Body of pancreas (tissue), 4 donors: Measurements from ENCODE around the gene SLC12A5. TPM values are rescaled to one million over a fixed set of nuclear protein-coding genes. Genes with fewer than 3 reads are reported as not detected.

Source experiments
- ATAC-seq: fragments of 150-250 bp; one replicate; pipeline ENCODE4 v1.9.1; 2016
- DNase-seq, 4 donors: peaks; one replicate each; pipeline ENCODE4 v3.0.0-alpha.2; 2019
- H3K27ac ChIP-seq, 4 donors: fragments of 200-600 bp; sonication (generic); 1 replicate in 3 of 4; 2 replicates in 1 of 4; pipeline versions ENCODE4 v1.5.1 to v1.6.1; 2016 to 2019; ENCODE audit warnings: mild to moderate bottlenecking in 1 of 4, mixed read lengths in 1 of 4, moderate library complexity in 1 of 4
- H3K27me3 ChIP-seq, 2 donors: fragments of 200-600 bp; sonication (generic); one replicate each; pipeline ENCODE4 v1.6.0; 2016; ENCODE audit warnings: mild to moderate bottlenecking in 1 of 2
- H3K36me3 ChIP-seq, 2 donors: fragments of 200-600 bp; sonication (generic); replicated peaks in 1 of 2; 2 replicates each; pipeline ENCODE4 v1.5.1; 2016; ENCODE audit warnings: low read depth in 2 of 2; ENCODE audit not compliant: insufficient read depth in 1 of 2
- H3K4me1 ChIP-seq: fragments of 200-600 bp; sonication (generic); one replicate; pipeline ENCODE4 v1.6.0; 2016
- H3K4me3 ChIP-seq, 2 donors: fragments of 200-600 bp; sonication (generic); 1 replicate in 1 of 2; 2 replicates in 1 of 2; pipeline ENCODE4 v1.5.1; 2016 to 2019
- H3K9me3 ChIP-seq, 3 donors: fragments of 200-600 bp; sonication (generic); 1 replicate in 2 of 3; 2 replicates in 1 of 3; pipeline ENCODE4 v1.5.1; 2016
- POLR2A ChIP-seq, 3 donors: fragments of 450-650 bp; IDR thresholded peaks; one replicate each; pipeline ENCODE4 v1.6.1; 2016; ENCODE audit warnings: antibody characterized with exemption in 3 of 3, mild to moderate bottlenecking in 2 of 3
- WGBS, 2 donors: methylation state at CpG; one replicate each; pipeline ENCODE4 v1.1.5; 2017; 5-methylcytosine and 5-hydroxymethylcytosine counted together
- intact Hi-C: fragments of 100-400 bp; cut with DNase I; formaldehyde crosslinking; loops from one replicate; pipeline ENCODE4 v1.15.1; 2023
- total RNA-seq, 2 donors: library from RNA; depleted of rRNA; stranded (reverse); fragments of >200 nt; gene quantifications; one replicate each; pipeline ENCODE4 v1.1.0, GENCODE V29; 2016
- TF ChIP-seq, protein P1 (sequence below), 7 experiments: fragments of 450-650 bp in 4 of 7; fragments of 200-600 bp in 3 of 7; sonication (generic) in 3 of 7; IDR thresholded peaks; one replicate each; pipeline ENCODE4 v1.5.1; 2016 to 2019; ENCODE audit warnings: antibody characterized with exemption in 7 of 7

SLC12A5 gene
- total RNA-seq, 2 donors from 2014 or later = not detected

DNA sequence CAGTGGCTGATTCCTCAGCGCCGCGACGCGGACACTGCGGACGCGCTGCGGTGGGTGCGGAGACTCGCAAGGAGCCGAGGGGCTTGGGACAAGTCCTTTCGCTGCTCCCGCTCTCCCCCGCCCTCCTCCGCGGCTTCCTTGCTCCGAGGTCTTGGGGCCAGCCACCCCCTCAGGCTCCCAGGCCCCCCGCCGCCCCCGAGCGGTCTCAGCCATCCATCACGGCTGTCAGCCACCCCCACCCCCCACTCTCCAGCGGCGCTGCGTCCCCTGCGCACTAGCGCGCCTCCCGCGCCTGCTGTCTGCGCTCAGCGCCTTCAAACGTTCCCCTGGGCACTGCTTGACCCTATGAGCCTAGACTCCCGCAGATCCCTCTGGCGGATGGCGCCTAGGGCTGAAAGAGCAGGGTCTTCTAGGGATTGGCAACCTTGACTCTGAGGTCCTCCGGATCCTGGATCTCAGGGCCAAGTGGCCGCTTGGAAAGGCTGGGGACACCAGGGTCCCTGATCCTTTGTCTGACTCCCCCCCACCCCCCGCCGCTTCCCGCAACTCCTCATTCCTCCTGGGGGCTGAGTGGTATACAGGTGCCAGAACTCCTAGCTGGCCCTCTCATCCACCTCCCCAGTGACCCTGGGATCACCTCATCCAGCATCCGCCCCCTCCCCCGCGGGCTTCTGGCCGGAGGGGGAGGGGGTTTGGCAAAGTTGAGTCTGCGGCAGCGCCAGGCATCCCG is 1.4 kb downstream of the SLC12A5 start:
- no peak overlapping the region for H3K27ac ChIP-seq
- no peaks in the 10 kb centered on the region for H3K36me3 ChIP-seq
- H3K4me1 ChIP-seq = peaks cover 10% of the 10 kb centered on the region
- H3K27me3 ChIP-seq = peaks cover 0 to 24% of the 10 kb centered on the region in 2 donors
- DNase-seq (no peak), ATAC-seq (no peak)
- H3K9me3 ChIP-seq = no peaks in the 10 kb centered on the region
- H3K4me3 ChIP-seq = no peak overlapping the region
- intact Hi-C loops = no loop called here
- TF ChIP-seq, protein P1, sequence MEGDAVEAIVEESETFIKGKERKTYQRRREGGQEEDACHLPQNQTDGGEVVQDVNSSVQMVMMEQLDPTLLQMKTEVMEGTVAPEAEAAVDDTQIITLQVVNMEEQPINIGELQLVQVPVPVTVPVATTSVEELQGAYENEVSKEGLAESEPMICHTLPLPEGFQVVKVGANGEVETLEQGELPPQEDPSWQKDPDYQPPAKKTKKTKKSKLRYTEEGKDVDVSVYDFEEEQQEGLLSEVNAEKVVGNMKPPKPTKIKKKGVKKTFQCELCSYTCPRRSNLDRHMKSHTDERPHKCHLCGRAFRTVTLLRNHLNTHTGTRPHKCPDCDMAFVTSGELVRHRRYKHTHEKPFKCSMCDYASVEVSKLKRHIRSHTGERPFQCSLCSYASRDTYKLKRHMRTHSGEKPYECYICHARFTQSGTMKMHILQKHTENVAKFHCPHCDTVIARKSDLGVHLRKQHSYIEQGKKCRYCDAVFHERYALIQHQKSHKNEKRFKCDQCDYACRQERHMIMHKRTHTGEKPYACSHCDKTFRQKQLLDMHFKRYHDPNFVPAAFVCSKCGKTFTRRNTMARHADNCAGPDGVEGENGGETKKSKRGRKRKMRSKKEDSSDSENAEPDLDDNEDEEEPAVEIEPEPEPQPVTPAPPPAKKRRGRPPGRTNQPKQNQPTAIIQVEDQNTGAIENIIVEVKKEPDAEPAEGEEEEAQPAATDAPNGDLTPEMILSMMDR (IDR thresholded peaks at IDR 0.05) = no peak
- TF ChIP-seq POLR2A (IDR thresholded peaks at IDR 0.05) = no peak
- WGBS, 2 donors = 10% methylated on average over 16 to 40 of the region's 49 CpGs

DNA sequence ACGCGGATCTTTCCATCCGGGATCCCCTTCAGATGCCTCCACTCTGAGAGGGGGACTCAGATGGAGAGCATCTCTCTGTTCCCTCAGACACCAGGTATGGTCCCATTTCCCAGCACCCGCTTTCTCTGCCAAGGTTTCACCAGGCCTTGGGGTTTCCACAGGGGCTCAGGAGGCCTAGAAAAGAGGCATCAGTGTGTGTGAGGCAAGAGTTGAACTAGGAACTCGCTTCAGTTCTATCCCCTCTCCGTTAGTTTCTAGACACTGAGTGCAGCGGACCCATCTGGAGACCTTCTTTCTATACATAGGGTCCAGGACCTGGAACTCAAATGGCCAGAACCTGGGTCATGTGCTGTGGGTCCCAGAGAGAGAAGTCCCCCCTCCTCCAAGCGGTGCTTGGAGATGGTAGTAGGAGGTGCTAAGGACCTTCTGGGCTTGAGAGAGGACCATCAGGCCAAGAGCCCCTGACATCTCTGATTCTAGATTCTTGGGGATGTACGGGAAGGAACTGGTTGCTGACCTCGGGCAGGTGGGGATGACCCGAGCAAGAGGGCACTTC is 2.1 kb downstream of the SLC12A5 start:
- WGBS, 2 donors = 14 to 23% methylated on average over 5 to 11 of the region's 11 CpGs

DNA sequence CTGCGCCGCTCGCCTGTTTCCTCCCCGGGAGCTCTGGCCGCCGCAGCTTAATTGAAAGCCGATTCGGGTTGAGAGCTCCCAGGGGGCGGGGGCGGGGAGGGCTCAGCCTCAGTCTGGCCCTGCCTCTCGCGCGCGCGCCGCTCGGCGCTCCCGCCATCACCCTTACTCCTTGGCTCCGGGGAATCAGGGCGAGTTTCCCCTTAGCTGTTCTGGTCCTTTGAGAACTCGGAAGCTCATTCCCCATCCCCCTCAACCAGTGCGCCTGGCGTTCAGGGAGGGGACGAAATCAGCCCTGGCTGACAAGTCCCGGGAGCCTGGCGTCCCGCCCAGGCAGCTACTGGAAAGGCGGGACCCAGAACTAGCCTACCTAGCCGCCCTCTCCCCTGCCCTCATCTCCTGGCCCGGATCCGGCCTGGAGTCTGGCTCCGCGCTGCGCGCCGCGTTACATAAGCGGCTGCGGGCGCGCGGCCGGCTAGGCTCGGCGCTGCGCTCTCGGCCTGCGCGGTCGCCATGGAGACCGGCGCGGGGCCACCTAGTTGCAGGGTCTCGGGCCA is 2.8 kb downstream of the SLC12A5 start:
- H3K27me3 ChIP-seq = peaks cover 0 to 24% of the 10 kb centered on the region in 2 donors
- no peaks in the 10 kb centered on the region for H3K36me3 ChIP-seq
- peaks cover 10% of the 10 kb centered on the region for H3K4me1 ChIP-seq
- no peak overlapping the region for H3K4me3 ChIP-seq
- H3K27ac ChIP-seq = no peak overlapping the region
- intact Hi-C loops = no loop called here
- 0% methylated on average over 1 to 55 of the region's 55 CpGs for WGBS, 2 donors
- H3K9me3 ChIP-seq = no peaks in the 10 kb centered on the region
- TF ChIP-seq, protein P1 (IDR thresholded peaks at IDR 0.05) = no peak
- no peak for TF ChIP-seq POLR2A (IDR thresholded peaks at IDR 0.05)
- peak in 3 of 4 donors; percentile 26 to 49 (median 47) for DNase-seq
- peak; percentile 47 for ATAC-seq

More for the DNA sequence above, 2.1 kb downstream of the SLC12A5 start:
- no peaks in the 10 kb centered on the region for H3K36me3 ChIP-seq
- no peak for ATAC-seq
- DNase-seq = no peak
- H3K27me3 ChIP-seq = peaks cover 0 to 24% of the 10 kb centered on the region in 2 donors
- no peak overlapping the region for H3K27ac ChIP-seq
- intact Hi-C loops = no loop called here
- H3K4me3 ChIP-seq = no peak overlapping the region
- TF ChIP-seq, protein P1 (IDR thresholded peaks at IDR 0.05) = no peak
- H3K9me3 ChIP-seq = no peaks in the 10 kb centered on the region
- H3K4me1 ChIP-seq = peaks cover 10% of the 10 kb centered on the region

DNA sequence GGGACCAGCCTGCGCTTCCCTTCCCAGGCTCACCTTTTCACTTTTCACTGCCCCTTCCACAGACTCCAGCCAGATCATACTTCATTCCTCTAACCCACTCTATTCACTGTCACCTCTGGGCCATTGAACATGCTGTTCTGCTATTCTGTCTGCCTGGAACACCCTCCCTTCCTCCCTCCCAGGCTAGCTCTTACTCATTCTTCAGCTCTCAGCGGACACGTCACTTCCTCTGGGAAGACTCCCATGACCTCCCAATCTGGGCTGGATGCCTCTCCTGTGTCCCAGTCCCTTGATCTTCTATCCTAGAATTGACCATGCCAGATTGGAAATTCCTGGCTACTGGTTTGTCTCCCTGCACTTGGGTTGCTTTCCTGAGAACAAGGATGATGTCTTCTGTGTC is 5.0 kb downstream of the SLC12A5 start:
- 56 to 77% methylated on average over 3 of the region's 3 CpGs for WGBS, 2 donors
- intact Hi-C loops = no loop called here

More for the DNA sequence above, 5.0 kb downstream of the SLC12A5 start:
- DNase-seq = no peak
- no peak overlapping the region for H3K4me3 ChIP-seq
- H3K4me1 ChIP-seq = peaks cover 10% of the 10 kb centered on the region
- no peak for TF ChIP-seq POLR2A (IDR thresholded peaks at IDR 0.05)
- TF ChIP-seq, protein P1 (IDR thresholded peaks at IDR 0.05) = no peak
- H3K9me3 ChIP-seq = no peaks in the 10 kb centered on the region
- H3K27me3 ChIP-seq = peaks cover 0 to 19% of the 10 kb centered on the region in 2 donors
- H3K36me3 ChIP-seq = no peaks in the 10 kb centered on the region
- ATAC-seq = no peak
- no peak overlapping the region for H3K27ac ChIP-seq
